Measurements from ENCODE around the gene VPREB3.
A peak's percentile ranks its signal among the peaks of the same experiment; 100 is the strongest.

VPREB3 gene, protein sequence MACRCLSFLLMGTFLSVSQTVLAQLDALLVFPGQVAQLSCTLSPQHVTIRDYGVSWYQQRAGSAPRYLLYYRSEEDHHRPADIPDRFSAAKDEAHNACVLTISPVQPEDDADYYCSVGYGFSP

DNA sequence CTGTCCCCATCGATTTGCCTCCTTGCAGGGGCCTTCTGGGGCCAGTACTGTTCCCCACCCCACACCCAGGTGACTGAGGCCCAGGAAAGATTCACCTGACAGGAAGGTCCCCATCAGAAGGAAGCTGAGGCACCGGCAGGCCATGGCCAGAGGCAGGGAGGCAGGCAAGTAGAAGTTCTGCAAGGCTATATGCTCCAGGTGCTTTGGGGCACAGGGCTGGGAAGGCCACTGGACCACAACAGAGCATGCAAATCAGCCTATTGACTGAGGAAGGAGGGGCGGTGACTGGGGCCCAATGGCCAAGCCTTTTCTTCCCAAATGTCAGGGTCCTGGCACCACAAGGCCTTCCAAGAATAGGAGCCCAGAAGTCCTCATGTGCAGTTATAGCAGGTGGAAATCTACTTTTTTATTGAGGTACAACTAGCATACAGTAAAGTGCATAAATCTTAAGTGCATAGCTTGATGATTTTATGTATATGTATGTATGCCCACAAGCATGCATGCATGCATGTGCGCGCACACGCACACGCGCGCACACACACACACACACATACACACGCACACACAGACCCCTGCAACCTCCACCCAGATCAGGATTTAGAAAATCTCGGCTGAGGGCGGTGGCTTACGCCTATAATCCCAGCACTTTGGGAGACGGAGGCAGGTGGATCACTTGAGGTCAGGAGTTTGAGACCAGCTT lies at the start of gene VPREB3:
Gene VPREB3, minus strand, starts transcription at position 206 of the 700 bp plus-strand sequence. Its CDS starts 62 bp downstream, at position 144.
- DNase-seq = no peak

DNA sequence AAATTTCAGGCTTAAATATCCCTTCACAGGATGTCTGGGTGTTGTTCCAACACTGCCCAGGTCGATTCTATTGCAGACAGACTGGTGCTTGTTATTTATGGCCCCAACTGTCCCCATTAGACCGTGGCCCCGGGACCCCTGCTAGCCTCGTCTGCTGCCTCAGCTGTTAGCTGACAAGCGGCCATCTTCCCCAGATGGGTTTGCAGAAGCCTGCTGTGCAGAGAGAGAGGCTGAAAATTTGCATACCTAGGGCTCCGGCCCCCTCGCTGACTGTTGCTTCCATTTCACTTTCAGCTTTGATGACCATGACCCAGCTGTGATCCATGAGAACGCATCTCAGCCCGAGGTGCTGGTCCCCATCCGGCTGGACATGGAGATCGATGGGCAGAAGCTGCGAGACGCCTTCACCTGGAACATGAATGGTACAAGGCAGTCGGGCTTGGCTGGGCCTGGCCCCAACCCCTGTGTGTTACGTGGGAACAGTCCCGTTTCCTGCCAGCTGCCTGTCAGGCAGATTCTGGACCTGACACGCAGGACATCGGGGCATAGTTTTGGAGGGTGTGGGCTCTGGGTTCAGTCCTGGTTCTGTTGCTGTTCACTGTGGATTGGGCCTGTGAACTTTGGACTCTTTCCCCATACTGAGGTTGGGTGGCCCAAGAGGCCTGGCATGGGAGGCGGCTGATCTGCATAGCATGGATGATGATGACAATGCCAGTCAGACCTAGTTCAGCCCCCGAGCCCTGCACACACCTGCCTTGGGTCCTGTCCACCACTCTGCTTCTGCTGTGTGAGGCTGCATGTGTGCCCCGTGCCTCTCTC lies 49.0 kb upstream of the VPREB3 start:
- DNase-seq = no peak

- no peak for DNase-seq
These were observed 47.7 kb upstream of the VPREB3 start for GRCh38 chr22:23801886-23802377.

GRCh38 chr22:23801238-23801821 lies 47.1 kb upstream of the VPREB3 start:
- DNase-seq = no peak

- no peak for DNase-seq
These were observed 46.3 kb upstream of the VPREB3 start for GRCh38 chr22:23800297-23801237.

GRCh38 chr22:23796461-23796860 lies 42.2 kb upstream of the VPREB3 start:
- DNase-seq = no peak

DNA sequence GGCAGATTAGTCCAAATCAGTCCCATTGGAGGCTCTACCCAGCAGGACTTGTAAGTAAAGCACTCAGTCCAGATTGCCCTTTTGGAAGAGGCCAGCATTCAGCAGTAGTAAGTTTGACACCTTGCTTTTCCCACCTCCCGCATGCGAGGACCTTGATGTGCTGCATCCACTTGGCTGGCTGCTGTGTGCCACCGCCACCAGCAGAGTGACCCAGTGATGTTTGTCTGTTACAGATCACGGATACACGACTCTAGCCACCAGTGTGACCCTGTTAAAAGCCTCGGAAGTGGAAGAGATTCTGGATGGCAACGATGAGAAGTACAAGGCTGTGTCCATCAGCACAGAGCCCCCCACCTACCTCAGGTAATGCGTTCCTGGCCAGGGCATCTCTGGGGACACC lies 39.1 kb upstream of the VPREB3 start:
- no peak for DNase-seq

DNA sequence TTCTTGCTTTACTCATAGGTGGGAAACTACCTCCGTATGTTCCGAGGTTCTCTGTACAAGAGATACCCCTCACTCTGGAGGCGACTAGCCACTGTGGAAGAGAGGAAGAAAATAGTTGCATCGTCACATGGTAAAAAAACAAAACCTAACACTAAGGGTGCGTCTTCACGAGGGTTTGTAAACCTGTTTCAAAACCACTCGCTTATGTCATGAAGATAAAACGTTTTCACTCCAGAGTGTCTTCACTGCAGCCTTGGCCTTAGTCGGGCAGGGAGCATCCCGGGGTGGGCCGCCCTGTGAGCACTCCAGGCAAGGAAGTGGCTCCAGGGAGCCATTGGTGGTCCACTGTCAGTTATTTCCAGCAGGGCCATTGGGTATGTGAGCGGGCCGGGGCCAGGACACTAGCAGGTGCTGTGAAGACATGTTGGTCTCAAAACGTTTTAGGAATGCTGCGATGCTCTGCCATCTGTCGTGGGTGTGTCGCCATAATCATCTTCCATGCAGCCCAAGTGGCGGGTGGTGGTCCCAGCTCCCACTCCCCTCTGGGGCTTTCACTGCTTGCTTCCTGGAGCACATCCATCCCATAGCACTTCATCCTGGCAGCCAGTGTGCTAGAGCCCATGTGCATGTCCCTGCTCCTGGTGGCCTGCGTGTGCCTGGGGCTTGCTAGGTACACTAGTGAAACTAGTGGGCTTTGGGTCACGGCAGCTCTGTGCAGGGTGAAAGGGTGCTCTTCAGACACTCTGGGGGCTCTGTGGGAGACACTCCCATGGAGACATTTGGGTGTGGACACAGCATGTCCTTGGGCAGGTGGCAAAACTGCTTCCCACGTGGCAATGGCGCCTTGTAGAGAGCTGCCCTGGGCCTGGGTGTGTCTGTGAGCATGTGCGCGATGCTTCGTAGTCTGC lies 37.8 kb upstream of the VPREB3 start:
- no peak for DNase-seq

GRCh38 chr22:23790819-23791737 lies 36.9 kb upstream of the VPREB3 start:
- no peak for DNase-seq

- DNase-seq = no peak
These were observed 35.4 kb upstream of the VPREB3 start for GRCh38 chr22:23789638-23790037.

GRCh38 chr22:23789121-23789520 lies 34.9 kb upstream of the VPREB3 start:
- DNase-seq = no peak

DNA sequence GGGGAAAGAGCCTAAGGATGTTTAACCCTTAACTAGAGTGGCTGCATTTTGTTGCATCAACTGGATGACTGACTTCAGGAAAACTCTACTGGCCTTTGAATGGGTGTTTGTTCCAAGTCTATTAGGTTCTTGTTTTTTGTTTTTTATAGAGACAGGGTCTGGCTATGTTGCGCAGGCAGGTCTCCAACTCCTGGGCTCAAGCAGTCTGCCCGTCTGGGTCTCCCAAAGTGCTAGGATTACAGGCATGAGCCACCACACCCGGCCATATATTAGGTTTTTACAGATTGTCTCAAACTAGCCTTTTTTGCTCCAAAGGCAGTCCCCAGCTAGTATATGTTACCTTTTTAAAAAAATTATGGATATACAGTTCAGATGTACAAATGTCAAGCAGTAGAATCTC lies 33.7 kb upstream of the VPREB3 start:
- DNase-seq = no peak

DNA sequence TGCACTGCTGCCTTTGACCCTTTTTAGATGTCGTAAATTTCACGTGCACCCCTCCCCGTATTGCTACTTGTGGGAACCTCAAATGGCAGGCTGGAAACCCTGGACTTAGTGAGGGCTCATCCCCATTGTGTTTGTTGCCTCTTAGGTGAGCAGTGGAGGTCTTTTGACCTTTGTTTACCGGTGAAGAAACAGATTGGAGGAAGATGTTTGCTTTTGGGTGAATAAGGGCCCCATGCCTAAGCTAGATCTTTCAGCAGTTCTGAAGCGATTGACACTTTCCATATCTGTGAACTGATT lies 33.3 kb upstream of the VPREB3 start:
- DNase-seq = no peak

- peak; percentile 94 for DNase-seq
These were observed 32.8 kb upstream of the VPREB3 start, which contains the start of gene SMARCB1 for GRCh38 chr22:23786752-23787599. Gene SMARCB1 (plus strand): TSS chr22:23786966. CDS start chr22:23787170, 204 bp downstream.

DNA sequence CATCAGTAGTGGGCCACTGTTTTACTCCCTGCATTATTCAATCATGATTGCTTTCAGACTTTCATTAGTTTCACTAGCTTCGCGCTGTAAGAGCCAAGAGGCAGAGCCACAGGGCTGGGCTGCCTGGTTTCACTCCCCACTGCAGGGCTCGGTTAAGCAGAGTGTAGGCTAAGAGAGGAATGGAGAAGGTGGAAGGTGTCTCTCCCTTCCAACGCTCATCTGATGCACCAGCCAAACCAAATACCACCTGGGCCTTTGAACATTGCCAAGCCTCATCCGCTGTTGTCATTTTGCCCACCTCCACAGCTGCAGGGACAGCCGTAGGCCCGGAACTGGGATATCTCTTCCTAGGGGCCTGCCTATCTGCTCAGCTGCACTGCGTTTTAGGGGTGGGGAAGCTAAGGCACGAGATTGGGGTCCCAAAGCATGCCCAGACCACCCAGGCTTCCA lies 32.1 kb upstream of the VPREB3 start:
- DNase-seq = no peak

- DNase-seq = no peak
These were observed 30.0 kb upstream of the VPREB3 start for GRCh38 chr22:23784215-23784732.

- no peak for DNase-seq
These were observed 29.3 kb upstream of the VPREB3 start for GRCh38 chr22:23783265-23784150.

GRCh38 chr22:23782703-23783102 lies 28.5 kb upstream of the VPREB3 start:
- no peak for DNase-seq
